ENCODE measurements around the gene SLC25A26. TPM values are rescaled to one million over a fixed set of nuclear protein-coding genes. Genes with fewer than 3 reads are reported as not detected.

SLC25A26 gene
- total and polyA plus RNA-seq, 12 donors, result 12.1 to 44.2 (median 31.0) TPM

DNA sequence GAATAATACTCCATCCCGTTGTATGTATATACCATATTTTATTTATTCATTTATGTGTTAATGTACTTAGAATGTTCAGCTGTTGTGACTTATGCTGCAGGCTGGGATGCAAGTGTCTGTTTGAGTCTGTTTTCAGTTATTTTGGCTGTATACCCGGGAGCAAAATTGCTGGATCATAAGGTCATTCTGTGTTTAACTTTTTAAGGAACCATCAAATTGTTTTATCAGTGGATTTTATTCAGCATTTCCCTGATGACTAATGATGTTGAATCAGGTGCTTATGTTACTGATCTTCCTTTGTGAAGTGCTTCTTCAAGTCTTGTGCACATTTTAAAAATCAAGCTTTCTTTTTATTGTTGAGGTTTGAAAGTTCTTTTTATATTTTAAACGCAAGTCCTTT lies 118.1 kb downstream of the SLC25A26 start:
- DNase-seq (no peak), ATAC-seq (no peak)
- Histone ChIP-seq H3K4me1 (peaks cover 0 to 18% (median 8%) of the 10 kb centered on the region in 9 donors), H3K27me3 (no peaks in the 10 kb centered on the region), H3K9me3 (peaks cover 0 to 9% (median 0%) of the 10 kb centered on the region in 11 donors), H3K4me3 (no peak overlapping the region), H3K27ac (no peak overlapping the region), H3K36me3 (no peaks in the 10 kb centered on the region)
- intact Hi-C loops (cut with DNase I), result no loop called here
- no peak for TF ChIP-seq CTCF (IDR thresholded peaks at IDR 0.05)
- WGBS, 2 donors, result 81 to 83% methylated on average over 3 of the region's 3 CpGs

DNA sequence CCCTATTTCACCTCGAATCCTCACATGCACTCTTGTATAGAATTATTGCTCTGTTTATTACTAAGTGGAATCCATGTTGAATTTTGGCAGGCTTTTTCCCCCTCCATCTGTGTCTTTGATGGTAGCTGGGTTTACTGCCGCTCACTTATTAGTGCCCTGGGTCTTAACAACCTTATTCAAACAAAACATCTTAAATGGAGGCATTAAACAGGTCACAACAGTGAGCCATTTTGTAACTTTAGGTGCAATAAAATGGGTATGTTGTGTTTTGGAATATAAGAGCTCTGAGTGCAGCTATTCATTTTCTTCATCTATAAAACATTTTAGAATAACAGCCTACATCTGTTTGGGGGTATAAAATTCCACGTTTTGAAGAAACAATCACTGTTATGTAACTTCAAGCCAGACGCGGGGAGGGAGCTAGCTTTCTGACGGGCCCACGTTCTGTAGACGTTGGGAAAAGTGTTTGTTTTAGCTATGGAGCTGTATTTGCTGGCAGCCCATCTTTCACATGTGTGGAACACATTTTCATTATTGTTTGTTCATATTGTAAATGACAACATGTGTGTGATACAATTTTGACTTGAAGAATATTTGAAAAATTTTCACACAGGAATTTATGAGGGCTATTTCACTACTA lies 122.0 kb downstream of the SLC25A26 start:
- TF ChIP-seq CTCF (IDR thresholded peaks at IDR 0.05), result no peak
- Histone ChIP-seq H3K36me3 (peaks cover 0 to 10% (median 0%) of the 10 kb centered on the region in 9 donors), H3K27me3 (no peaks in the 10 kb centered on the region), H3K4me3 (no peak overlapping the region), H3K4me1 (peaks cover 0 to 6% (median 0%) of the 10 kb centered on the region in 9 donors), H3K9me3 (peaks cover 0 to 16% (median 0%) of the 10 kb centered on the region in 11 donors), H3K27ac (peak overlapping the region in 2 of 10 donors; percentile 16 to 39)
- intact Hi-C loops (cut with DNase I), result no loop called here
- ATAC-seq (peak in 1 of 8 donors; percentile 57), DNase-seq (no peak)
- 73 to 79% methylated on average over 8 of the region's 8 CpGs for WGBS, 2 donors

- WGBS, 2 donors, result 89 to 92% methylated on average over 9 of the region's 9 CpGs
- Histone ChIP-seq H3K4me1 (peaks cover 0 to 17% (median 13%) of the 10 kb centered on the region in 9 donors), H3K4me3 (no peak overlapping the region), H3K9me3 (peaks cover 0 to 16% (median 0%) of the 10 kb centered on the region in 11 donors), H3K27ac (no peak overlapping the region), H3K36me3 (peaks cover 0 to 10% (median 0%) of the 10 kb centered on the region in 9 donors), H3K27me3 (no peaks in the 10 kb centered on the region)
- no peak for TF ChIP-seq CTCF (IDR thresholded peaks at IDR 0.05)
- DNase-seq (no peak), ATAC-seq (peak in 1 of 8 donors; percentile 31)
- intact Hi-C loops (cut with DNase I), result no loop called here
Observed at GRCh38 chr3:66344391-66344811, 123.6 kb downstream of the SLC25A26 start.

- intact Hi-C loops (cut with DNase I), result no loop called here
- WGBS, 2 donors, result 88 to 90% methylated on average over 8 of the region's 8 CpGs
- DNase-seq (no peak), ATAC-seq (peak in 1 of 8 donors; percentile 13)
- Histone ChIP-seq H3K36me3 (peaks cover 0 to 10% (median 0%) of the 10 kb centered on the region in 9 donors), H3K4me1 (peaks cover 0 to 19% (median 14%) of the 10 kb centered on the region in 9 donors), H3K27ac (peak overlapping the region in 1 of 10 donors; percentile 34), H3K9me3 (peaks cover 0 to 16% (median 0%) of the 10 kb centered on the region in 11 donors), H3K27me3 (no peaks in the 10 kb centered on the region), H3K4me3 (no peak overlapping the region)
- no peak for TF ChIP-seq CTCF (IDR thresholded peaks at IDR 0.05)
Observed at GRCh38 chr3:66344848-66345578, 124.2 kb downstream of the SLC25A26 start.

All from heart right ventricle (tissue), 16 donors.